Uterus (tissue), 2 donors: ENCODE measurements around the gene DMAP1.
"Not testable (repeated sequence)": the region's sequence is repeated elsewhere in the genome, so short reads cannot be mapped to it uniquely, and the experiment has no call there.

Experiments used
- POLR2A ChIP-seq, 2 donors: fragments of 450-650 bp; IDR thresholded peaks; one replicate each; pipeline ENCODE4 v1.6.1; 2016; ENCODE audit warnings: antibody characterized with exemption in 2 of 2, mild to moderate bottlenecking in 1 of 2, moderate library complexity in 1 of 2
- TF ChIP-seq, protein P1 (sequence below), 4 experiments: fragments of 200-600 bp in 2 of 4; fragments of 450-650 bp in 2 of 4; sonication (generic) in 2 of 4; IDR thresholded peaks; one replicate each; pipeline ENCODE4 v1.5.1; 2016 to 2019; ENCODE audit warnings: antibody characterized with exemption in 4 of 4, mild to moderate bottlenecking in 2 of 4, moderate library complexity in 1 of 4

- TF ChIP-seq POLR2A (IDR thresholded peaks at IDR 0.05), result not testable (repeated sequence)
- TF ChIP-seq, protein P1, sequence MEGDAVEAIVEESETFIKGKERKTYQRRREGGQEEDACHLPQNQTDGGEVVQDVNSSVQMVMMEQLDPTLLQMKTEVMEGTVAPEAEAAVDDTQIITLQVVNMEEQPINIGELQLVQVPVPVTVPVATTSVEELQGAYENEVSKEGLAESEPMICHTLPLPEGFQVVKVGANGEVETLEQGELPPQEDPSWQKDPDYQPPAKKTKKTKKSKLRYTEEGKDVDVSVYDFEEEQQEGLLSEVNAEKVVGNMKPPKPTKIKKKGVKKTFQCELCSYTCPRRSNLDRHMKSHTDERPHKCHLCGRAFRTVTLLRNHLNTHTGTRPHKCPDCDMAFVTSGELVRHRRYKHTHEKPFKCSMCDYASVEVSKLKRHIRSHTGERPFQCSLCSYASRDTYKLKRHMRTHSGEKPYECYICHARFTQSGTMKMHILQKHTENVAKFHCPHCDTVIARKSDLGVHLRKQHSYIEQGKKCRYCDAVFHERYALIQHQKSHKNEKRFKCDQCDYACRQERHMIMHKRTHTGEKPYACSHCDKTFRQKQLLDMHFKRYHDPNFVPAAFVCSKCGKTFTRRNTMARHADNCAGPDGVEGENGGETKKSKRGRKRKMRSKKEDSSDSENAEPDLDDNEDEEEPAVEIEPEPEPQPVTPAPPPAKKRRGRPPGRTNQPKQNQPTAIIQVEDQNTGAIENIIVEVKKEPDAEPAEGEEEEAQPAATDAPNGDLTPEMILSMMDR (IDR thresholded peaks at IDR 0.05), result not testable (repeated sequence)
These were observed 6.7 kb upstream of the DMAP1 start for GRCh38 chr1:44206545-44206944.
